K562 (cell line): ENCODE data around the gene ODAD2. TPM values are rescaled to one million over a fixed set of nuclear protein-coding genes. Genes with fewer than 3 reads are reported as not detected.

Experiments used
- ATAC-seq: fragments of 200-7000 bp; cut with Tn5 transposase; 3 replicates; pipeline ENCODE4 v1.9.1; 2020; ENCODE audit warnings: moderate library complexity
- BruUV-seq: library from RNA; stranded (reverse); fragments of 400-500 nt; replicated peaks from 2 replicates; lab custom pipeline; 2021; lab: Mats Ljungman, UMichigan
- CTCF ChIA-PET: fragments of 300-600 bp; formaldehyde crosslinking; extraction: SDS; loops from one replicate; lab custom pipeline; 2021; ENCODE audit warnings: low intra/inter-chr PET ratio; lab: Yijun Ruan, JAX
- POLR2A ChIA-PET: fragments of 300-600, 350-650 bp; sonication (Branson Sonifier 250); formaldehyde crosslinking; extraction: SDS; loops from one replicate; lab custom pipeline; 2021; ENCODE audit warnings: antibody characterized with exemption, inconsistent platforms; lab: Yijun Ruan, JAX
- DNase-seq, 4 experiments: peaks; one replicate each; pipeline versions ENCODE4 v3.0.0 to v3.0.0-alpha.2; 2011 to 2018; ENCODE audit warnings: low spot score in 3 of 4, mixed read lengths in 3 of 4; ENCODE audit errors: extremely low read depth in 1 of 4
- FAIRE-seq: peaks from 2 replicates; lab custom pipeline; 2011; peaks lifted over from hg19 to GRCh38; lab: Jason Lieb, UNC
- H2AFZ ChIP-seq: 2 replicates; pipeline ENCODE4 v1.6.0; 2011; ENCODE audit warnings: low read depth, low read length, control low read depth, inconsistent platforms
- H3K27ac ChIP-seq: fragments of 200-600 bp; 3 replicates; pipeline ENCODE4 v1.8.0; 2011; ENCODE audit warnings: low read depth, mild to moderate bottlenecking, control low read depth, inconsistent platforms, low read length, moderate library complexity, mixed read lengths; ENCODE audit errors: extremely low read depth
- H3K27me3 ChIP-seq, 2 experiments: fragments of 300-600 bp in 1 of 2; 2 replicates in 1 of 2; 3 replicates in 1 of 2; pipeline versions ENCODE4 v1.6.0 to v1.8.0; 2011; ENCODE audit warnings: inconsistent platforms in 2 of 2, low read length in 2 of 2, mild to moderate bottlenecking in 1 of 2, mixed read lengths in 1 of 2, moderate library complexity in 1 of 2; ENCODE audit not compliant: control insufficient read depth in 2 of 2, insufficient read depth in 2 of 2
- H3K36me3 ChIP-seq: fragments of 300-600 bp; 3 replicates; pipeline ENCODE4 v1.8.0; 2011; ENCODE audit warnings: mild to moderate bottlenecking, low read length, inconsistent platforms; ENCODE audit not compliant: control insufficient read depth, insufficient read depth
- H3K4me1 ChIP-seq, 2 experiments: fragments of 200-600 bp in 1 of 2; replicated peaks in 1 of 2; 2 replicates in 1 of 2; 3 replicates in 1 of 2; pipeline versions ENCODE4 v1.5.1 to v1.8.0; 2011; ENCODE audit warnings: inconsistent platforms in 2 of 2, low read length in 2 of 2, mild to moderate bottlenecking in 1 of 2, mixed read lengths in 1 of 2, moderate library complexity in 1 of 2; ENCODE audit not compliant: control insufficient read depth in 2 of 2, insufficient read depth in 2 of 2
- H3K4me2 ChIP-seq: 2 replicates; pipeline ENCODE4 v1.6.1; 2011; ENCODE audit warnings: low read length, control low read depth, inconsistent platforms, mixed read lengths; ENCODE audit not compliant: insufficient read depth
- H3K4me3 ChIP-seq: fragments of 200-600 bp; sonication (generic), shearing (Covaris generic); 2 replicates; pipeline ENCODE4 v1.5.1; 2016; ENCODE audit warnings: control low read depth, inconsistent platforms
- H3K79me2 ChIP-seq: fragments of 200-600 bp; 3 replicates; pipeline ENCODE4 v1.8.0; 2011; ENCODE audit warnings: low read length, inconsistent platforms; ENCODE audit not compliant: control insufficient read depth, insufficient read depth
- H3K9ac ChIP-seq, 2 experiments: 2 replicates each; pipeline versions ENCODE4 v1.6.0 to v1.6.1; 2011; ENCODE audit warnings: low read depth in 2 of 2, low read length in 2 of 2, control low read depth in 1 of 2, inconsistent platforms in 1 of 2, mild to moderate bottlenecking in 1 of 2, mixed read lengths in 1 of 2; ENCODE audit not compliant: insufficient read depth in 1 of 2
- H3K9me1 ChIP-seq: one replicate; pipeline ENCODE4 v1.6.0; 2011; ENCODE audit warnings: inconsistent platforms, mild to moderate bottlenecking, low read length, moderate library complexity; ENCODE audit not compliant: control insufficient read depth, insufficient read depth
- H3K9me3 ChIP-seq: replicated peaks from 2 replicates; pipeline ENCODE4 v1.5.1; 2011; ENCODE audit warnings: low read depth, low read length, inconsistent platforms; ENCODE audit not compliant: control insufficient read depth, insufficient read depth
- H4K20me1 ChIP-seq: replicated peaks from 2 replicates; pipeline ENCODE4 v1.6.1; 2011; ENCODE audit warnings: low read length, inconsistent platforms, mixed read lengths; ENCODE audit not compliant: control insufficient read depth, insufficient read depth
- CBX2 ChIP-seq: fragments of 200-600 bp; sonication (generic); IDR thresholded peaks from one replicate; pipeline ENCODE4 v1.6.1; 2012; ENCODE audit warnings: mild to moderate bottlenecking, low read length, inconsistent platforms; ENCODE audit not compliant: insufficient read depth, poor library complexity, severe bottlenecking
- GABPA ChIP-seq: fragments of 200-800 bp; sonication (Bioruptor generic); conservative IDR thresholded peaks from 2 replicates; pipeline ENCODE4 v1.6.1; 2016; ENCODE audit warnings: low read depth, missing genetic modification characterization, missing compliant biosample characterization
- HIVEP1 ChIP-seq: fragments of 250-450 bp; sonication (Bioruptor Pico); IDR thresholded peaks from 2 replicates; pipeline ENCODE4 v1.4.0; 2020; ENCODE audit warnings: mild to moderate bottlenecking
- JUN ChIP-seq, 2 experiments: sonication (generic) in 1 of 2; formaldehyde crosslinking in 1 of 2; IDR thresholded peaks; 2 replicates each; pipeline versions ENCODE4 v1.6.1 to v1.8.0; 2012 to 2022; ENCODE audit warnings: borderline replicate concordance in 2 of 2, mild to moderate bottlenecking in 2 of 2, improper control_type of control experiment in 1 of 2, low read depth in 1 of 2, low read length in 1 of 2, missing genetic modification reagents in 1 of 2
- KDM4B ChIP-seq, 2 experiments: fragments of 450-650 bp in 1 of 2; sonication (generic) in 1 of 2; IDR thresholded peaks; 2 replicates each; pipeline ENCODE4 v1.6.1; 2016 to 2017; ENCODE audit warnings: borderline replicate concordance in 2 of 2, antibody characterized with exemption in 1 of 2, low read depth in 1 of 2, mild to moderate bottlenecking in 1 of 2
- TBP ChIP-seq: optimal IDR thresholded peaks from 2 replicates; pipeline ENCODE3; 2011; ENCODE audit warnings: low read depth, low read length, improper control_type of control experiment
- ZNF174 ChIP-seq: fragments of 250-450 bp; sonication (Bioruptor Pico); IDR thresholded peaks from 2 replicates; pipeline ENCODE4 v1.4.0; 2020; ENCODE audit warnings: mild to moderate bottlenecking
- ZNF24 ChIP-seq: fragments of 450-650 bp; IDR thresholded peaks from 2 replicates; pipeline ENCODE4 v1.6.1; 2016
- ZNF589 ChIP-seq: fragments of 200-800 bp; sonication (Bioruptor generic); IDR thresholded peaks from 2 replicates; pipeline ENCODE4 v1.6.1; 2016; ENCODE audit warnings: low read depth, missing genetic modification characterization, missing compliant biosample characterization
- ZNF785 ChIP-seq: fragments of 250-450 bp; sonication (Bioruptor Pico); IDR thresholded peaks from 2 replicates; pipeline ENCODE4 v1.4.0; 2020; ENCODE audit warnings: mild to moderate bottlenecking
- WGBS: fragments of 100-300 bp; shearing (Covaris generic); methylation state at CpG from one replicate; pipeline ENCODE4 v1.1.6; 2016; ENCODE audit warnings: low coverage, mixed read lengths; ENCODE audit not compliant: insufficient coverage; ENCODE audit errors: missing lambda C conversion rate; 5-methylcytosine and 5-hydroxymethylcytosine counted together
- in situ Hi-C: fragments of 300-500 bp; cut with MboI; formaldehyde crosslinking; loops from 4 replicates; pipeline ENCODE4 v1.15.0; 2018; ENCODE audit warnings: inconsistent platforms, mixed read lengths
- intact Hi-C: fragments of 100-400 bp; cut with micrococcal nuclease; formaldehyde crosslinking; loops from 2 replicates; pipeline ENCODE4 v1.14.2; 2022
- polyA plus RNA-seq, 8 experiments: library from polyadenylated mRNA; depleted of rRNA in 4 of 8; stranded (reverse) in 5 of 8; unstranded in 3 of 8; fragments of >200 nt; fragmentation: Nextera tagmentation in 2 of 8; fragmentation: Illumina TruSeq in 1 of 8; extraction: Ambion mirVana in 2 of 8; extraction: Trizol in 1 of 8; gene quantifications; 2 replicates each; pipeline versions ENCODE4 v1.2.1 to v1.2.3, GENCODE V29; 2011 to 2014; ENCODE audit warnings: inconsistent platforms in 1 of 8, missing spikeins in 1 of 8
- total RNA-seq, 7 experiments: library from RNA; depleted of rRNA in 6 of 7; stranded (reverse); fragments of >200 nt in 6 of 7; fragmentation: Illumina TruSeq in 2 of 7; extraction: Trizol in 2 of 7; gene quantifications; 2 replicates each; pipeline versions ENCODE4 v1.2.1 to v1.2.3, GENCODE V29; 2011 to 2021; ENCODE audit warnings: low replicate concordance in 1 of 7
- TF ChIP-seq, protein P1 (sequence below): IDR thresholded peaks from 3 replicates; pipeline ENCODE4 v1.6.1; 2011; ENCODE audit warnings: borderline replicate concordance, mild to moderate bottlenecking; ENCODE audit not compliant: insufficient read length, insufficient read depth
- TF ChIP-seq, protein P2 (sequence below): fragments of 250-450 bp; sonication (Bioruptor Pico); IDR thresholded peaks from 2 replicates; pipeline ENCODE4 v1.8.0; 2022; ENCODE audit warnings: moderate library complexity, mild to moderate bottlenecking, inconsistent platforms
- TF ChIP-seq, protein P3 (sequence below): fragments of 250-450 bp; sonication (Bioruptor Pico); IDR thresholded peaks from 2 replicates; pipeline ENCODE4 v1.8.0; 2022; ENCODE audit warnings: moderate library complexity, mild to moderate bottlenecking, inconsistent platforms
- TF ChIP-seq, protein P4 (sequence below): sonication (generic); formaldehyde crosslinking; IDR thresholded peaks from 2 replicates; pipeline ENCODE4 v1.8.1; 2022; ENCODE audit warnings: missing genetic modification reagents

ODAD2 gene
- total and polyA plus RNA-seq, 9 of the 15 experiments (the other 6 are each of a cell fraction or from before 2014, with no cell fraction given), result not detected

DNA sequence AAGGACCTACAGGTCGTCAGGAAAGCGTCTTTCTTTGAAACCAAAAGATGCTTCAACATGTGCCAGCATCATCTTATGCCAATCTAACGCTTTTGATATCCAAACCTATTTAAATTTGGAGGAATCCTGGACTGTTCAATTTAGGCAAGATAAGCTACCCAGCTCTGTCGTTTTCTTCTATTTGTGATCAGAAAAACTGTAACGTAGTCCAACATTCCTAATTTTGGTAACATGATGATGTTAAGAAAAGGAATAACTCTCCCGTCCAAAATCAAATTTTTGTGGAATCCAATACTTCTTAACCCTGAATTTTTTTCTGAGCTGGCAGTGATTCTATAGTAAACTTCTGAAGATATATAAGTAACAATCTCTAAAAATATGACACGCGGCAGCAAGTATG lies 160.0 kb downstream of the ODAD2 start:
- intact Hi-C loops, result no loop called here
- no peak for FAIRE-seq
- Histone ChIP-seq H3K9me3 (no peaks in the 10 kb centered on the region), H3K27me3 (no peaks in the 10 kb centered on the region; a peak in 1 of 5 replicates), H2AFZ (no peak overlapping the region), H4K20me1 (no peaks in the 10 kb centered on the region), H3K9me1 (no peaks in the 10 kb centered on the region), H3K9ac (no peak overlapping the region), H3K4me3 (no peak overlapping the region), H3K79me2 (no peaks in the 10 kb centered on the region), H3K4me1 (no peaks in the 10 kb centered on the region), H3K4me2 (no peak overlapping the region)
- in situ Hi-C loops, result no loop called here
- POLR2A ChIA-PET, result no interaction called here
- CTCF ChIA-PET, result no interaction called here
- no peak for DNase-seq
- BruUV-seq, result no TSS peak
- 0% methylated on average over 8 of the region's 8 CpGs for WGBS
- TF ChIP-seq, protein P1, sequence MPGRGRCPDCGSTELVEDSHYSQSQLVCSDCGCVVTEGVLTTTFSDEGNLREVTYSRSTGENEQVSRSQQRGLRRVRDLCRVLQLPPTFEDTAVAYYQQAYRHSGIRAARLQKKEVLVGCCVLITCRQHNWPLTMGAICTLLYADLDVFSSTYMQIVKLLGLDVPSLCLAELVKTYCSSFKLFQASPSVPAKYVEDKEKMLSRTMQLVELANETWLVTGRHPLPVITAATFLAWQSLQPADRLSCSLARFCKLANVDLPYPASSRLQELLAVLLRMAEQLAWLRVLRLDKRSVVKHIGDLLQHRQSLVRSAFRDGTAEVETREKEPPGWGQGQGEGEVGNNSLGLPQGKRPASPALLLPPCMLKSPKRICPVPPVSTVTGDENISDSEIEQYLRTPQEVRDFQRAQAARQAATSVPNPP, result no peak
- no peak for TF ChIP-seq TBP
- no peak for TF ChIP-seq HIVEP1 (CRISPR knock-in tag)
- TF ChIP-seq, protein P2, sequence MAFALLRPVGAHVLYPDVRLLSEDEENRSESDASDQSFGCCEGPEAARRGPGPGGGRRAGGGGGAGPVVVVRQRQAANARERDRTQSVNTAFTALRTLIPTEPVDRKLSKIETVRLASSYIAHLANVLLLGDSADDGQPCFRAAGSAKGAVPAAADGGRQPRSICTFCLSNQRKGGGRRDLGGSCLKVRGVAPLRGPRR (CRISPR knock-in tag), result no peak
- TF ChIP-seq JUN (IDR thresholded peaks at IDR 0.05; ENCODE audit: borderline replicate concordance, low read depth, low read length), result no peak
- TF ChIP-seq JUN (CRISPR knock-in tag; IDR thresholded peaks at IDR 0.05; ENCODE audit: borderline replicate concordance), result no peak
- TF ChIP-seq KDM4B (IDR thresholded peaks at IDR 0.05; ENCODE audit: borderline replicate concordance in 2 of 2, low read depth in 1 of 2), result no peak
- TF ChIP-seq ZNF174 (CRISPR knock-in tag), result no peak
- TF ChIP-seq CBX2, result no peak
- TF ChIP-seq GABPA (tag), result no peak
- TF ChIP-seq ZNF785, result no peak
- TF ChIP-seq ZNF589 (CRISPR knock-in tag), result no peak
- TF ChIP-seq, protein P3, sequence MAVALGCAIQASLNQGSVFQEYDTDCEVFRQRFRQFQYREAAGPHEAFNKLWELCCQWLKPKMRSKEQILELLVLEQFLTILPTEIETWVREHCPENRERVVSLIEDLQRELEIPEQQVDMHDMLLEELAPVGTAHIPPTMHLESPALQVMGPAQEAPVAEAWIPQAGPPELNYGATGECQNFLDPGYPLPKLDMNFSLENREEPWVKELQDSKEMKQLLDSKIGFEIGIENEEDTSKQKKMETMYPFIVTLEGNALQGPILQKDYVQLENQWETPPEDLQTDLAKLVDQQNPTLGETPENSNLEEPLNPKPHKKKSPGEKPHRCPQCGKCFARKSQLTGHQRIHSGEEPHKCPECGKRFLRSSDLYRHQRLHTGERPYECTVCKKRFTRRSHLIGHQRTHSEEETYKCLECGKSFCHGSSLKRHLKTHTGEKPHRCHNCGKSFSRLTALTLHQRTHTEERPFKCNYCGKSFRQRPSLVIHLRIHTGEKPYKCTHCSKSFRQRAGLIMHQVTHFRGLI (CRISPR knock-in tag), result no peak
- TF ChIP-seq, protein P4, sequence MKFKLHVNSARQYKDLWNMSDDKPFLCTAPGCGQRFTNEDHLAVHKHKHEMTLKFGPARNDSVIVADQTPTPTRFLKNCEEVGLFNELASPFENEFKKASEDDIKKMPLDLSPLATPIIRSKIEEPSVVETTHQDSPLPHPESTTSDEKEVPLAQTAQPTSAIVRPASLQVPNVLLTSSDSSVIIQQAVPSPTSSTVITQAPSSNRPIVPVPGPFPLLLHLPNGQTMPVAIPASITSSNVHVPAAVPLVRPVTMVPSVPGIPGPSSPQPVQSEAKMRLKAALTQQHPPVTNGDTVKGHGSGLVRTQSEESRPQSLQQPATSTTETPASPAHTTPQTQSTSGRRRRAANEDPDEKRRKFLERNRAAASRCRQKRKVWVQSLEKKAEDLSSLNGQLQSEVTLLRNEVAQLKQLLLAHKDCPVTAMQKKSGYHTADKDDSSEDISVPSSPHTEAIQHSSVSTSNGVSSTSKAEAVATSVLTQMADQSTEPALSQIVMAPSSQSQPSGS (CRISPR knock-in tag), result no peak
- no peak for TF ChIP-seq ZNF24
- TF ChIP-seq, all 486 proteins: peak for 0
- ATAC-seq, result no peak
- no peaks in the 10 kb centered on the region for H3K36me3 ChIP-seq
- H3K27ac ChIP-seq, result no peak overlapping the region
